Amniotic epithelial cell (primary cell): Measurements from ENCODE around the gene B9D1.

Experiments used
- DNase-seq: peaks from one replicate; pipeline ENCODE4 v3.0.0-alpha.2; 2010; ENCODE audit warnings: low read depth

Gene B9D1

DNA sequence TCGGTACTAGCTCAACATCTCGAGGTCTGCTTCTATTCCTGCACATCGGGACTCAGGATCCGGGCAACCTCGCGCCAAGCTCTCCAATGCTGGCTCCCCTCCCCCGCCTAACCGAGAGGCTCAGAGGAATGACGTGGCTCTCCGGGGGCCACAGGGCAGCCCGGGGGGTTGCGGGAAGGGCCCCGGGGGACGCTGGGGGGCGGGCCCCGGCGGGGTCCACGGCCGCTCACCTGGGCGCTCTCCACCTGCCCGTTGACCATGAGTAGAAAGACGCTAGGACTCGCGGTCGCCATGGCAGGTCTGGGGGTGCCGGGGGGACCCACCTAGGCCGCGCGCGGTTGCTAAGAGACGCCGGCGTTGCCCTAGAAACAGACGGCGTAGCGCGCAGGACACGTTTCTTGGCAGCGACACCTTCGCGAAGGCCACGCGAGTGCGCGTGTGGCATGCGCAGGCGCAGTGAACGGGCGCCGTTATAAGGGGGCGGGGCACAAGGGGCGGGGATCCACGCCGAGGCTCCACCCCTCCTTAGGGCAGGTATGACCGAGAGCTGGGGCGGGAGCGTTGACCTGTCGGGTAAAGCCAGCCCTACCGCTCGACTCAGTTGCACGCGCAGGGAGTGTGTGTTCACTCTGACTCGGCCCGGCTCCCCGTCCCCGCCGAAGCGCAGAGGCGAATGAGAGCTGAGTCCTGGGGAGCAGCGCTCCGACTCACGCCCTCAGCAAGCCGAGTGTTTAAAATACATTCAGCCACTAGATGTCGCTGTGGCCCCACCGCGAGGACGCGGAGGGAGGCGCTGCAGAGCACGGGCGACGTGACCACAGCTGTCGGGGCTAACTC lies at the start of gene B9D1:
TSS of gene B9D1 (minus strand) at position 447 of the 837 bp plus-strand sequence. CDS start at position 293, 154 bp downstream.
- DNase-seq, result peak; percentile 88

GRCh38 chr17:19411631-19412030 lies 49.1 kb upstream of the B9D1 start:
- no peak for DNase-seq

DNA sequence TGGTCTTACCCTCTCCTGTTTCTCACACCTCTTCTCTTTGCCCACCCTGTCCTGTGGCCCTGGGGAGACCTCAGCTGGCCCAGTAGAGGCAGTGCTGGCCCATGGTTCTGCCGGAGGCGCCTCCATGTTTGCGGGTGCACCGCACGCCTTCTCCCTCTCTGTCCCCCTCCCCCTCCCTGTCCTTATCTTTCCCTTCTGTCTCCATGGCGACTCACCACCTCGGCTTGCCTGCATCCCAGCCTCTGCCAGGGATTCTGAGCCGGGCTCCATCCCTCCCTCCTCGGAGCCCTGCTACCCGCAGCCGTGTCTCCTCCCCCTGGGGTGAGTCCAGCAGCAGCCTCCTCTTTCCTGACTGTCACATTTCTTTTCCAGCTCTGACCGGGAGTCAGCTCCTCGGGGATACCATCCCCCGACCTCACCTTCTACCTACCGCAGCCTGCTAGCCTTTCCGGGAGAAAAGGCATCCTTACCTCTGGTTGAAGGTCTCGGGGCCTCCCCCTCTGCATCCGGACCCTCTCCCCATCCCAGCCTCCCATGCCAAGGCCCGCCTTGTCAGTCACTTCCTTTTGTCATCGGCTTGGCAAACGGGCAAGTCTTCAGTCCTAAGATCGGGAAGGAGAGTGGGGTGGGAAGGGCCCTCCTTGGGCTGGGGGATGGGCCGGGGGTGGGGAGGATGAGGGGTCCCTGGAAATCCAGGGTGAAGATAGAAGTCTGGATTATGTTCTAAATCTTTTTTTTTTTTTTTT lies 48.5 kb upstream of the B9D1 start, which contains the start of gene RNF112:
TSS of gene RNF112 (plus strand) at position 358 of the 746 bp plus-strand sequence. CDS start at position 535, 177 bp downstream.
- peak; percentile 73 for DNase-seq

DNA sequence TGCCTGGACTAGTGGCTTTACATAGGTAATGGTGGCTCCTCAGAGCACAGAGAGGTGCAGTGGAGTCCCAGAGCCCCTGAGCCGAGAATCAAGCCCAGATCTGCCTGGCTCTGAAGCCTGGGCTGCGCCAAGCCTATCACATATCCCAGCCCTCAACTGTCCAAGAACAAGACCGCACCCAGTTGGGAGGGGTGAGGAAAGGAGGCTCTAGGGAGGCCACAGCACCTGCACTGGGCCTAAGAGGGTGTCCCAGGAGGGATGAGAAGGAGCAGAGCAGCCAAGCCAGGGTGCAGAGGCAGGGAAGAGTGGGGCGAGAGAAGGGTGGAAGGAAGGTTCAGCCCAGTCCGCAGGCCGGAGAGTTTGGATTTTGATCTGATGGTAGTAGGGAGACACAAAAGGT lies 47.6 kb upstream of the B9D1 start:
- no peak for DNase-seq

- DNase-seq, result peak; percentile 89
Observed at GRCh38 chr17:19409509-19409908, 47.0 kb upstream of the B9D1 start.

GRCh38 chr17:19409066-19409465 lies 46.5 kb upstream of the B9D1 start:
- no peak for DNase-seq

DNA sequence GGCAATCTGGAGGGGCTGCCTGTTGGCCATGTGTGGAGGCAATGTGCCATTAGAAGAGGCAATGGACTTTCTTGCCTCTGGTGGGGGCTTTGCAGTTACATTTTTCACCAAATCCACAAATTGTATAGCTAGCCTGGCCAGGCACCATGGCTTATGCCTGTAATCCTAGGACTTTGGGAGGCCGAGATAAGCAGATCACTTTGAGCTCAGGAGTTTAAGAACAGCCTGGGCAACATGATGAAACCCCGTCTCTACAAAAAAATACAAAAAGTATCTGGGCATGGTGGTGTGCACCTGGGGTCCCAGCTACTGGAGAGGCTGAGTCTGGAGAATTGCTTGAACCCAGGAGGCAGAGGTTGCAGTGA lies 45.8 kb upstream of the B9D1 start:
- no peak for DNase-seq

- DNase-seq, result no peak
Observed at GRCh38 chr17:19407601-19408345, 45.2 kb upstream of the B9D1 start.

GRCh38 chr17:19405114-19405513 lies 42.6 kb upstream of the B9D1 start:
- DNase-seq, result no peak

GRCh38 chr17:19404264-19404663 lies 41.7 kb upstream of the B9D1 start:
- no peak for DNase-seq

GRCh38 chr17:19403021-19403420 lies 40.5 kb upstream of the B9D1 start:
- DNase-seq, result no peak

- DNase-seq, result no peak
Observed at GRCh38 chr17:19402171-19402570, 39.6 kb upstream of the B9D1 start.

- DNase-seq, result no peak
Observed at GRCh38 chr17:19401321-19402010, 38.9 kb upstream of the B9D1 start.

GRCh38 chr17:19399750-19400450 lies 37.4 kb upstream of the B9D1 start:
- DNase-seq, result no peak

DNA sequence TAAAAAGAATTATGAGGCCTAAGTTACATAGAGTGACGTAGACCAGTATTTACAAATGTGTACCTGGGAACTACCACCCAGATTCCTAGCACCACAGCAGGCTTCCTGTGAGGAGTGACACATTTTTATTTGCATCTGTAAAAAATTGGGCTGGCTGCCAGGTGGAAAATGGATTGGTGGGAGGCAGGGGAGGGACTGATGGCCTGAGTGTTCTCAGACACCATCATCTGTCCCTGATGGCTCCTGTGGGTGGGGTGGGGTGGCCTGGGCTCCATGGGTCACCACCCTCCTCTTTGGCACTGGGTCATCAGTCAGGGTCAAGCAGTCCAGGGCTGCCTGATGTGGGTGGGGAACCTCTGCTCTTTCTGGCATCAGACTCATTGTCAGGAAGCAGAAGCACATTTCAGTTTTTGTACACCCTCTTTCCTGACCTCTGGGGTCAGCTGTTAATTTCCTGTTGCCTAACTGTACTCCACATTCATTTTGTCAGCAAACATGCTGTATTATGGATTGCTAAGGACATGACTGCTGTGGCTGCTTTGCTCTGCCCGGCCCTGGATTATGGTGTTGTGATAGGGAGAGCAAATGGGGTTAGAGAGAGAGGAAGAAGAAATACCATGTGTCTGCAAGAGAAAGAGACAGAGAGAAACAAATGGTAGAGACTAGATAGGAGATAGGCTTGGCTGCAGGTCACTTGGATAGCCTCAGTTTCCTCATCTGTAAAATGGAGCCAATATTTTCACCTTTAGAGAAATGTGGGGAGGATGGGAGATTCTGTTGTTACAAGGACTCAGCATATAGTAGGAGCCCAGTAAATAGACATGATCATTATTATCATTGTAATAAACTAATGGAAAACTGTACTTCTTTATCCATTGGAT lies 36.0 kb upstream of the B9D1 start:
- peak; percentile 67 for DNase-seq

DNA sequence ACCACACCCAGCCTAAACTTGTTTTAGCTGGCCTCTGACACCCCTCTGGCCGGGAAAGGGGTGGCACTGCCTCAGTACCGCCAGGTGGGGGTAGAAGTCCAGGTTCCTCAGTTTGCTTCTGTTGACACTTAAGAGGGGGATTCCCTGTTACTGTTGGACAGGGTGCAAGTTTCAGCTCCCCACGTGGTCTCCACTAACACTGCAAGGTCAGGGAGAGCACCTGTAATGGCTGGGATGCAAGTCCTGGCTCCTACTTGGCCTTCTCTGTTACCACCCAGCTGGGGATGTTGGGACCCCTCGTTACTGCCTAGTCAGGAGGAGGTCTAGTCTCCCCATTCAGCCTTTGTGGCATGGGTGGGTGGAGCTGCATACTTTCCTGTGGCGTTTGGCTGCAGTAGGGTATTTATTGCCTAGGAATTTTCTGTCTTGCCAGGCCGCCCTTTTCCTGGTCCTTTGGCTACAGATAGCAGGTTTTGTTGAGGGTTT lies 35.1 kb upstream of the B9D1 start:
- DNase-seq, result no peak

DNA sequence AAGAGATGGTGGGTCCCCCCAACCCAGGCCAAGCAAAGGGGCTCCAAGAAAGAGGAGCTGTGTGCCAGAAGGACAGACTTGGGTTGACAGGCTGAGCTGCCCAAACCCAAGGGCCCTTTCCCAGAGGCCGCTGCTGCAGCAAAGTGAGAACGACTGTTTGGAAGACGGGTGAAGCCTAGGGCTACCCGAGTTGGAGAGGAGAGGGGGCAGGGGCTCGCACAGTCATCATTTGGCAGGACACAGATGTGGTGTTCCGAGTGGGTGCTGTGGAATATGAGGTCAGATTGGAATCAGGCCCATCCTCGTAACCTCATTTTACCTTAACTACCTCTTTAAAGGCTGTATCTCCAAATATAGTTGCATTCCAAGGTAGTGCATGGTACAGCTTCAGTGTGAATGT lies 29.8 kb upstream of the B9D1 start:
- no peak for DNase-seq

GRCh38 chr17:19391432-19391831 lies 28.9 kb upstream of the B9D1 start:
- DNase-seq, result no peak

- no peak for DNase-seq
Observed at GRCh38 chr17:19390951-19391350, 28.4 kb upstream of the B9D1 start.
